Cardiac muscle cell (in vitro differentiated cells and primary cell): ENCODE results near the gene MED31. TPM values are rescaled to one million over a fixed set of nuclear protein-coding genes. Genes with fewer than 3 reads are reported as not detected.
"Not testable (repeated sequence)": the region's sequence is repeated elsewhere in the genome, so short reads cannot be mapped to it uniquely, and the experiment has no call there.

Experiments used
- DNase-seq, 2 donors: peaks; one replicate each; pipeline versions ENCODE4 v3.0.0 to v3.0.0-alpha.2; 2010 to 2017; ENCODE audit warnings: low read depth in 1 of 2, low spot score in 1 of 2
- H3K27ac ChIP-seq: fragments of 200-600 bp; sonication (generic); 2 replicates; pipeline ENCODE4 v1.5.1; 2016
- H3K27me3 ChIP-seq: fragments of 200-600 bp; sonication (generic); 2 replicates; pipeline ENCODE4 v1.6.0; 2016; ENCODE audit warnings: control low read depth
- H3K36me3 ChIP-seq: fragments of 200-600 bp; sonication (generic); 2 replicates; pipeline ENCODE4 v1.5.1; 2016; ENCODE audit warnings: control low read depth
- H3K4me1 ChIP-seq: fragments of 200-600 bp; sonication (generic); 2 replicates; pipeline ENCODE4 v1.8.1; 2017; ENCODE audit warnings: low read depth, mild to moderate bottlenecking, mixed run types
- H3K4me3 ChIP-seq: fragments of 200-600 bp; sonication (generic); 2 replicates; pipeline ENCODE4 v1.5.1; 2016; ENCODE audit warnings: mild to moderate bottlenecking
- H3K9me3 ChIP-seq: fragments of 200-600 bp; sonication (generic); 2 replicates; pipeline ENCODE4 v1.5.1; 2017; ENCODE audit warnings: low read depth, mild to moderate bottlenecking, control low read depth
- CTCF ChIP-seq: IDR thresholded peaks from 2 replicates; pipeline ENCODE4 v1.5.1; 2012; ENCODE audit warnings: low read depth, mild to moderate bottlenecking, low read length
- polyA plus RNA-seq: library from polyadenylated mRNA; unstranded; fragments of >200 nt; fragmentation: Nextera tagmentation; extraction: Ambion mirVana; gene quantifications from 2 replicates; pipeline ENCODE4 v1.2.1, GENCODE V29; 2016
- total RNA-seq: library from RNA; depleted of rRNA; stranded (reverse); fragments of >200 nt; gene quantifications from 2 replicates; pipeline ENCODE4 v1.2.3, GENCODE V29; 2016

MED31 gene
- total and polyA plus RNA-seq, 2 experiments from 2014 or later = 7.1 to 72.6 TPM

DNA sequence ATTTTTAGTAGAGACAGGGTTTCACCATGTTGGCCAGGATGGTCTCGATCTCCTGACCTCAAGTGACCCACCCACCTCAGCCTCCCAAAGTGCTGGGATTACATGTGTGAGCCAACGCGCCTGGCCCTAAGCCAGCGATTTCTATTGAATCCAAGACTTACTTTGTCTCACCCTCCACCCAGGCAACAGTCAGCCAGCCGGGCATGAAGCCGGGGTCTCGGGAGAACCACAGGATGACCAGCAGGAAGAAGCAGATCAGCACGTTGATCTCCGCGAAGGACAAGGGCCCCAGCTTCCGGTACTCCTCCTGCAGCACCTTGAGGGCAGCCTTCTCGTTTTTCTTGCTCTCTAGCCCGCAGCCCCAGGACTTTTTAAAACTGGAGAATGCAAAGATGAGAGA lies 44.2 kb upstream of the MED31 start:
- DNase-seq = no peak
- no peak for TF ChIP-seq CTCF
- Histone ChIP-seq H3K4me1 (no peaks in the 10 kb centered on the region), H3K27ac (no peak overlapping the region), H3K9me3 (no peaks in the 10 kb centered on the region), H3K4me3 (no peak overlapping the region), H3K36me3 (no peaks in the 10 kb centered on the region), H3K27me3 (peaks cover 12% of the 10 kb centered on the region)

DNA sequence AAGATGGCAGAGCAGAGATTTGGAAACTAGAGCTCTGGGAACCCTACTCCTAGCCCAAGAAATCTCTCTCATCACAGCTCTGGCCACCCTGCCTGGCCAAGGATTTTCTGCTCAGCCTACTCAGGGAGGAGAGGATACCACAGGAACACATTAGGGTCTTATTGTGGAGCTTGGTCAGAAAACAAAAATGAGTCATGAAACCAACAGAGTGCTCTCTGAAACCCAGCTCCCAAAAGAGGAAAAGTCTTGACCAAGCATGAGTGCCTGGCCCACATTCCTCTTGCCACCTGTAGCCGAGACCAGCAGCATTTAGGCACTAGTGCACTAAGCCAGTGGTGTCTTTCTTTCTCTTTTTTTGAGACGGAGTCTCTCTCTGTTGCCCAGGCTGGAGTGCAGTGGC lies 43.6 kb upstream of the MED31 start:
- Histone ChIP-seq H3K27me3 (peaks cover 12% of the 10 kb centered on the region), H3K4me1 (no peaks in the 10 kb centered on the region), H3K36me3 (no peaks in the 10 kb centered on the region), H3K27ac (no peak overlapping the region), H3K9me3 (no peaks in the 10 kb centered on the region), H3K4me3 (no peak overlapping the region)
- no peak for TF ChIP-seq CTCF
- no peak for DNase-seq

DNA sequence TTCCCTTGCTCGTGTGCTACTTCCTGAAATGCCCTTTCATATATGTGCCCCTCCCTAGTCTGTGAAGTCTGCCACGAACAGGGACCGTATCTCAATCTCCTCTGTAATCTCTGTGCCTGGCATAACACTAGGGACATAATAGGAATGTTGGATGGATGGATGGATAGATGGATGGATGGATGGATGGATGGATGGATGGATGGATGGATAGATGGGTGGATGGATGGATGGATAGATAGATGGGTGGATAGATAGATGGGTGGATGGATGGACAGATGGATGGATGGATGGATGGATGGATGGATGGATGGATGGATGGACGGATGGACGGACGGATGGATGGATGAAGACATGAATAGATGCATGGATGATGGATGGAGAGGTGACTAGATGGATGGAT lies 40.6 kb upstream of the MED31 start:
- H3K27ac ChIP-seq, H3K4me3 ChIP-seq, H3K4me1 ChIP-seq, DNase-seq, H3K36me3 ChIP-seq, H3K9me3 ChIP-seq: not testable (repeated sequence)
- peaks cover 12% of the 10 kb centered on the region for H3K27me3 ChIP-seq

GRCh38 chr17:6691546-6691945 lies 40.1 kb upstream of the MED31 start:
- no peak for TF ChIP-seq CTCF
- Histone ChIP-seq H3K4me1 (peaks cover 4% of the 10 kb centered on the region), H3K9me3 (no peaks in the 10 kb centered on the region), H3K36me3 (no peaks in the 10 kb centered on the region), H3K27ac (no peak overlapping the region), H3K4me3 (no peak overlapping the region), H3K27me3 (peaks cover 12% of the 10 kb centered on the region)
- no peak for DNase-seq

GRCh38 chr17:6690641-6691040 lies 39.2 kb upstream of the MED31 start:
- TF ChIP-seq CTCF = no peak
- no peaks in the 10 kb centered on the region for H3K36me3 ChIP-seq
- H3K4me1 ChIP-seq = peaks cover 4% of the 10 kb centered on the region
- peaks cover 12% of the 10 kb centered on the region for H3K27me3 ChIP-seq
- no peaks in the 10 kb centered on the region for H3K9me3 ChIP-seq
- H3K4me3 ChIP-seq = no peak overlapping the region
- no peak for DNase-seq
- H3K27ac ChIP-seq = no peak overlapping the region

DNA sequence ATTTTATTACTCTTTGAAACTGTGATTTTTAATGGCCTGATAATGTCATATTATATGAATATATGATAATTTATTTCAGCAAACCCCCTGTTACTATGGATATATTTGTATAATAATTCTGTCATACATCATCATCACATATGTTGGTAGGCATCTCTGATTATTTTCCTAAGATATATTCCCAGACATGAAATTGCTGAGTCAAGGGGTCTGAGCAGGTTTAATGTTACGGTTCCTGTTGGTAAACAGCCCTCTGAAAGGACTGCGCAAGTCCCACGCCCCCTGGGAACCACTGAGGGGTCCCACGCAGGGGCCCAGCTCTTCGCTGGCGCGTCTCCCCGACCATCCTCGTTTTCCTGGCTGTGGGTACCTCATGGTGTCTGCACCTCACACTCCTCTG lies 37.5 kb upstream of the MED31 start:
- DNase-seq = no peak
- Histone ChIP-seq H3K36me3 (no peaks in the 10 kb centered on the region), H3K4me1 (peaks cover 4% of the 10 kb centered on the region), H3K9me3 (no peaks in the 10 kb centered on the region), H3K4me3 (no peak overlapping the region), H3K27me3 (peaks cover 11% of the 10 kb centered on the region), H3K27ac (no peak overlapping the region)
- no peak for TF ChIP-seq CTCF
